Endodermal cell (in vitro differentiated cells): Measurements from ENCODE around the gene TBRG4. TPM values are rescaled to one million over a fixed set of nuclear protein-coding genes. Genes with fewer than 3 reads are reported as not detected.

Experiments
- DNase-seq: peaks from one replicate; pipeline ENCODE4 v3.0.0-alpha.2; 2017
- H3K27ac ChIP-seq: 2 replicates; pipeline ENCODE4 v1.5.1; 2013; ENCODE audit warnings: mild to moderate bottlenecking, low read depth, low read length, moderate library complexity
- H3K27me3 ChIP-seq: 2 replicates; pipeline ENCODE4 v1.6.1; 2013; ENCODE audit warnings: mild to moderate bottlenecking, low read length, moderate library complexity; ENCODE audit not compliant: insufficient read depth, control insufficient read depth, poor library complexity, severe bottlenecking
- H3K36me3 ChIP-seq: 2 replicates; pipeline ENCODE4 v1.7.0; 2013; ENCODE audit warnings: mild to moderate bottlenecking, low read length, moderate library complexity; ENCODE audit not compliant: control insufficient read depth, insufficient read depth
- H3K4me1 ChIP-seq: one replicate; pipeline ENCODE4 v1.7.0; 2013; ENCODE audit warnings: low read length; ENCODE audit not compliant: control insufficient read depth, insufficient read depth
- H3K4me3 ChIP-seq: 2 replicates; pipeline ENCODE4 v1.5.1; 2013; ENCODE audit warnings: mild to moderate bottlenecking, low read length, moderate library complexity
- H3K9ac ChIP-seq: 2 replicates; pipeline ENCODE4 v1.6.1; 2013; ENCODE audit warnings: mild to moderate bottlenecking, low read length, moderate library complexity; ENCODE audit not compliant: poor library complexity, severe bottlenecking; ENCODE audit errors: extremely low read depth
- H3K9me3 ChIP-seq: 2 replicates; pipeline ENCODE4 v1.6.1; 2013; ENCODE audit warnings: mild to moderate bottlenecking, low read length, moderate library complexity; ENCODE audit not compliant: control insufficient read depth
- H3K27ac Mint-ChIP-seq: 2 replicates; pipeline ENCODE4 v1.8.0; 2020; ENCODE audit warnings: mixed read lengths
- H3K27me3 Mint-ChIP-seq: 2 replicates; pipeline ENCODE4 v1.8.0; 2021; ENCODE audit warnings: mild to moderate bottlenecking, mixed read lengths; ENCODE audit not compliant: insufficient read depth
- H3K36me3 Mint-ChIP-seq: 2 replicates; pipeline ENCODE4 v1.8.0; 2020; ENCODE audit warnings: low read depth, mixed read lengths
- H3K4me1 Mint-ChIP-seq: 2 replicates; pipeline ENCODE4 v1.8.0; 2020; ENCODE audit warnings: mixed read lengths
- H3K4me3 Mint-ChIP-seq: 2 replicates; pipeline ENCODE4 v1.8.0; 2020; ENCODE audit warnings: mild to moderate bottlenecking, moderate library complexity, mixed read lengths
- H3K9me3 Mint-ChIP-seq: 2 replicates; pipeline ENCODE4 v1.8.0; 2020; ENCODE audit warnings: mild to moderate bottlenecking, mixed read lengths
- CTCF ChIP-seq: fragments of 200-600 bp; sonication (generic); conservative IDR thresholded peaks from 2 replicates; pipeline ENCODE4 v1.5.0; 2021; ENCODE audit warnings: antibody characterized with exemption, mild to moderate bottlenecking
- WGBS, 2 experiments: methylation state at CpG; one replicate each; pipeline versions ENCODE4 v1.1.5 to v1.1.7; 2013; ENCODE audit warnings: missing lambda C conversion rate in 2 of 2, mixed read lengths in 1 of 2; ENCODE audit not compliant: insufficient coverage in 1 of 2, insufficient read length in 1 of 2; 5-methylcytosine and 5-hydroxymethylcytosine counted together
- total RNA-seq, 2 donors: library from RNA; stranded (reverse); fragmentation: NEBNext Ultra II Directional in 1 of 2; extraction: Animal tissue kit (Norgen Biotek cat#: 25700) in 1 of 2; gene quantifications; 2 replicates in 1 of 2; 3 replicates in 1 of 2; pipeline ENCODE4 v1.2.1, GENCODE V29; 2021

The TBRG4 gene
- total RNA-seq, 2 donors from 2014 or later = 66.7 to 95.9 TPM

GRCh38 chr7:45082831-45083331 lies 28.6 kb downstream of the TBRG4 start:
- H3K9me3 ChIP-seq = no peaks in the 10 kb centered on the region
- H3K27me3 Mint-ChIP-seq = no peaks in the 10 kb centered on the region
- H3K36me3 ChIP-seq = no peaks in the 10 kb centered on the region
- H3K27me3 ChIP-seq = peaks cover 1% of the 10 kb centered on the region
- no peaks in the 10 kb centered on the region for H3K4me1 Mint-ChIP-seq
- no peak for DNase-seq
- H3K27ac ChIP-seq = no peak overlapping the region
- TF ChIP-seq CTCF = no peak
- no peak overlapping the region for H3K9ac ChIP-seq
- H3K4me3 Mint-ChIP-seq = no peak overlapping the region
- no peaks in the 10 kb centered on the region for H3K4me1 ChIP-seq
- peaks cover 3% of the 10 kb centered on the region for H3K36me3 Mint-ChIP-seq
- no peak overlapping the region for H3K4me3 ChIP-seq
- H3K9me3 Mint-ChIP-seq = no peaks in the 10 kb centered on the region
- 88 to 89% methylated on average over 6 to 10 of the region's 10 CpGs for WGBS, 2 experiments
- H3K27ac Mint-ChIP-seq = peak overlapping the region; percentile 48

DNA sequence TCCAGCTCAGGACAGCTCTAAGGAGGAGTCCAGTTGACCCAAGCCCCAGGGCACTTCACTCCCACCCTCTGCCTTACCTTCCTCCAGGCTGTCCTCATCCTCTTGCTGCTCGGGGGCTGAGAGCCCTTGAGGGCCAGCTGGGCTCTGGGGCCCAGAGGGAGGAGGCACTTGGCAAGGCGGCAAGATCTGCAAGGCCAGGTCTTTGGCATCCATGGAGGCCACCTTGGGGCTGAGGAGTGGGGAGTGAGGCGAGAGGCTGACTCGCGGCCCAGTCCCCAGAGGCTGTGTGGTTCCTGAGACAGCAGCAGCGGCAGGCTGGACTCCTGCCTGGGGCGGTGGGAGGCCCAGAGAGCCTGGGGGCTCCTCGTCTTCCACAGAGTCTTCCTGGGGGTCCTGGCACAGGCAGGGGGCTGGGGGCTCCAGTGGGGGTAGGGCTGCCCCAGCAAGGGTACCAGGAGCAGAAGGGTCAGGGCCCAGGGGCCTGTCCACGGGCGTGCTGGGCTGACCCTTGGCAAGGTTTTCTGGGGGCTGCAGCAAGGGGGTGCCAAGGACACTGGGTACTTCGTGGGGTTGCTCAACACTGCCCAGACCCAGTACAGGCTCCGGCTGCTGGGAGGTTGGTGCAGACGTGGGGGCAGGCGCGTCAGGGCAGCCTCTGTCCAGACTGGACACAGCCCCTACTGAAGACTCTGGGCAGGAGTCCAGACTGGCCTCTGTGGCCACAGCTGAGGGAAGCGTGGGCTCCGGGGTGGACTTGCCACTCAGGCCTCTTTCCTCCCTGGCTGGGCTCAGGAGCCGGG lies 29.3 kb downstream of the TBRG4 start:
- H3K9ac ChIP-seq = no peak overlapping the region
- WGBS, 2 experiments = 91 to 95% methylated on average over 10 to 18 of the region's 18 CpGs
- H3K4me1 Mint-ChIP-seq = no peaks in the 10 kb centered on the region
- H3K4me3 ChIP-seq = no peak overlapping the region
- no peak overlapping the region for H3K27ac ChIP-seq
- no peak overlapping the region for H3K27ac Mint-ChIP-seq
- no peaks in the 10 kb centered on the region for H3K27me3 Mint-ChIP-seq
- H3K9me3 ChIP-seq = no peaks in the 10 kb centered on the region
- H3K36me3 Mint-ChIP-seq = peaks cover 3% of the 10 kb centered on the region
- no peaks in the 10 kb centered on the region for H3K9me3 Mint-ChIP-seq
- DNase-seq = no peak
- H3K4me3 Mint-ChIP-seq = no peak overlapping the region
- H3K4me1 ChIP-seq = no peaks in the 10 kb centered on the region
- no peak for TF ChIP-seq CTCF
- no peaks in the 10 kb centered on the region for H3K27me3 ChIP-seq
- H3K36me3 ChIP-seq = no peaks in the 10 kb centered on the region

- Mint-ChIP-seq H3K27me3 (no peaks in the 10 kb centered on the region), H3K4me3 (no peak overlapping the region), H3K4me1 (no peaks in the 10 kb centered on the region), H3K27ac (no peak overlapping the region), H3K36me3 (peaks cover 3% of the 10 kb centered on the region), H3K9me3 (no peaks in the 10 kb centered on the region)
- TF ChIP-seq CTCF = no peak
- H3K4me1 ChIP-seq = no peaks in the 10 kb centered on the region
- no peak for DNase-seq
- no peak overlapping the region for H3K4me3 ChIP-seq
- H3K9me3 ChIP-seq = no peaks in the 10 kb centered on the region
- no peaks in the 10 kb centered on the region for H3K27me3 ChIP-seq
- H3K27ac ChIP-seq = no peak overlapping the region
- no peak overlapping the region for H3K9ac ChIP-seq
- H3K36me3 ChIP-seq = peaks cover 2% of the 10 kb centered on the region
- WGBS, 2 experiments = 95 to 100% methylated on average over 1 to 9 of the region's 9 CpGs
Measured at GRCh38 chr7:45081670-45081974, 29.9 kb downstream of the TBRG4 start.
